ENCODE data around the gene SRRD.

SRRD gene

GRCh38 chr22:26542831-26543230 lies 59.2 kb downstream of the SRRD start:
- no peak for DNase-seq (ENCODE audit: extremely low read depth in 1 of 2, low read depth in 1 of 2)
